Stimulated activated CD4-positive, alpha-beta T cell treated with anti-CD3 and anti-CD28 coated beads, TNF-alpha, amount 100 ng/mL, for 24 hours (primary cell): ENCODE data around the gene SLC1A7.

Experiments
- DNase-seq, 3 experiments: peaks; one replicate each; pipeline ENCODE4 v3.0.0-alpha.2; 2020; ENCODE audit warnings: low read depth in 3 of 3

SLC1A7 gene

GRCh38 chr1:53090227-53091147 is 52.0 kb downstream of the SLC1A7 start:
- no peak for DNase-seq

DNA sequence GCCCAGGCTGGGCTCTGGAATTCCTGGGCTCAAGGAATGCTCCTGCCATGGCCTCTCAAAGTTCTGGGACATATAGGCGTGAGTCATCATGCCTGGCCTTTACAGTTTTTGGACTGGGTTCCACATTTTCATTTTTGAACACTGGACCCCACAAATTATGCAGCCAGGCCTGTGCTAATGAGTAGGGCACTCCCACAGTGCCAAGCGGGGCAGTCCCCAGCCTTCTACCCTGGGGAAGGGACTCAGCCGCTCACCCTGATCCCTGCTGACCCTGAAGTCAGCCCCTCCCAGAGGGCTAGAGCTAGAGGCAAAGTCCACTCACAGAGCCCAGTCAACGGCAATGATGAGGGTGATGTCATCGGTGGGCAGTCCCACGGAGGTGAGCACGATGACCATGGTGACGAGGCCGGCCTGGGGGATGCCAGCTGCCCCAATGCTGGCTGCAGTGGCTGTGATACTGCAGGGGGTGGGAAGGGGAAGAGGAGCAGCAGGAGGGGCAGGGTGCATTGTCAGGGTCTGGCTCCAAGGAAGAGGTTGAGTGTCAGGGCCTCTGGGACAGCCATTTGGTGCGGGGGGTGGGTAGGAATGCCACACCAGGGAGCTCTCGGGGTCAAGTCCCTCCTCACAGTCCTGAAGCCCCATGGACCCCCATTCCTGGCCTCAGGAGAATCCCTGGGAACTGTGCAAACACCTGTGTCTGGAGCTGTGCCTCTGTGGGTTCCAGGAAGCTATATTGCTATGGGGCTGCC is 52.8 kb downstream of the SLC1A7 start:
- no peak for DNase-seq

- no peak for DNase-seq
These were observed 53.7 kb downstream of the SLC1A7 start for GRCh38 chr1:53088616-53089300.

- no peak for DNase-seq
These were observed 54.8 kb downstream of the SLC1A7 start for GRCh38 chr1:53087332-53088285.

- DNase-seq, result no peak
These were observed 55.9 kb downstream of the SLC1A7 start for GRCh38 chr1:53086491-53087070.

DNA sequence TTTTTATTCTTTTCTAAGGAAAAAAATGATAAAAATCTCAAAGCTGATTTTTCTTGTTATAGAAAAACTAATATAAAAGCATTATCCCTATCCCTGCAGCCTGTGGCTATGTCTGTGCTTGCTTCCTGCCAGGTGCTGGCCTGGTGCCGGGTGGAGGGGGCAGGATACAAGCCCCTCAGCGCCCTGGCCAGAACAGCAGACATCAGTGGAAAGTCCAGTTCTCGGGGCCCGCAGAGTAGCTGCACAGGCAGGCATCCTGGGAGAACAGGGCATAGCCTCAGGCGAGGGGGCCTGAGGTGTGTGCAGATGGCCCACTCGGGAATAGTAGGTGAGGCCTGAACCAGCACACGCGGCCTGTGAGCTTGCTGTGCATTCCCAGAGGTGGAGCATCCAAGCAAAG is 57.0 kb downstream of the SLC1A7 start:
- DNase-seq, result no peak

DNA sequence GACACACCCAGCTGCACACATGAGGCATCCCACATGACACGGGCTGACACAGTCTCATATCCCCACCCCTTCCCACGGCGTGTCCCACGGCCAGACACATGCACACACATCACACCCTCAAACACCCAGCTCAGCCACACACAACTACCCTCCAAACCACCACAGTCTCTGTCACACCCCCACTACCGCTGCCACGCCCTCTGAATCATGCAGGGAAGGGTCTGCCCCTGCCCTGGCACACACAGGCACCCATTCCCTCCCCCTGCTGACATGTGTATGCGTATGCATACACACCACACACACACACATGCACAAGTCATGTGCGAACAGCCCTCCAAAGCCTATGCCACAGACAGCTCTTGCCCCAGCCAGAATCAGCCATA is 57.9 kb downstream of the SLC1A7 start:
- no peak for DNase-seq

- DNase-seq, result no peak
These were observed 58.5 kb downstream of the SLC1A7 start for GRCh38 chr1:53083636-53084588.

- DNase-seq, result no peak
These were observed 59.5 kb downstream of the SLC1A7 start for GRCh38 chr1:53082826-53083455.

- no peak for DNase-seq
These were observed 60.9 kb downstream of the SLC1A7 start for GRCh38 chr1:53081384-53082066.

DNA sequence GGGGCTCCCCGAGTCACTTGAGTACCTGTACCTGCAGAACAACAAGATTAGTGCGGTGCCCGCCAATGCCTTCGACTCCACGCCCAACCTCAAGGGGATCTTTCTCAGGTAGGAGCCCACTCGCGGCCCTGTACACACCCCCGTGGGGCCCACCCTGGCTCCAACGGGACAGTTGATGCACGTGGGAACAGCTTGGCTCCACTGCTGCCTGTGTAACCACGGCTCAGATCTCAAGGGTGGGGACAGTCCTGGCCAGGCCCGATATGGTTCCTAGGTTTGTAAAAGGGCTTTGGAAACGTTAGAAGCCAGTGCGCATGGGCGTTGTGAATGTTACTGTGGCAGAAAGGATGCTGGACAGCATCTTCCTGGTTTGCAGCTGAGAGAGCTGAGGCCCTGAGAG is 61.7 kb downstream of the SLC1A7 start:
- DNase-seq, result no peak

DNA sequence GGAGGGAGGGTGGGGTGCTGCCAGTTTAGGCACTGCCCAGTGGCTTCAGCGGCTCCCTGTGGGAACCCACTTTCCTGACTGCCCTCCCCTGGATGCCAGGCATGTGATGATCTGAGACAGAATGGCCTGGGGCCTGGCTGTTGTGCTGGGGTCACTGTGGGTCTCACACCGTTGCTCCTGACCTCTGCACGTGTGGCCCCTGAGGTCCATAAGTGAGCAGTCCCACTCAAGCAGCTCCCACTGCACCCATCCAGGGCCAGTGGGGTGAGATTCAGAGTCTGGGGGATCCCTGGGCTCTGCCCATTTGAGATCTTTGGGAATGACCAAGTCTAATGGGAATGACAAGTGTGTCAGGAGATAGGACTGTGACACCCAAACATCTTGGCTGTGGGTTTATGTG is 62.4 kb downstream of the SLC1A7 start:
- DNase-seq, result no peak

- no peak for DNase-seq
These were observed 63.2 kb downstream of the SLC1A7 start for GRCh38 chr1:53079251-53079650.

DNA sequence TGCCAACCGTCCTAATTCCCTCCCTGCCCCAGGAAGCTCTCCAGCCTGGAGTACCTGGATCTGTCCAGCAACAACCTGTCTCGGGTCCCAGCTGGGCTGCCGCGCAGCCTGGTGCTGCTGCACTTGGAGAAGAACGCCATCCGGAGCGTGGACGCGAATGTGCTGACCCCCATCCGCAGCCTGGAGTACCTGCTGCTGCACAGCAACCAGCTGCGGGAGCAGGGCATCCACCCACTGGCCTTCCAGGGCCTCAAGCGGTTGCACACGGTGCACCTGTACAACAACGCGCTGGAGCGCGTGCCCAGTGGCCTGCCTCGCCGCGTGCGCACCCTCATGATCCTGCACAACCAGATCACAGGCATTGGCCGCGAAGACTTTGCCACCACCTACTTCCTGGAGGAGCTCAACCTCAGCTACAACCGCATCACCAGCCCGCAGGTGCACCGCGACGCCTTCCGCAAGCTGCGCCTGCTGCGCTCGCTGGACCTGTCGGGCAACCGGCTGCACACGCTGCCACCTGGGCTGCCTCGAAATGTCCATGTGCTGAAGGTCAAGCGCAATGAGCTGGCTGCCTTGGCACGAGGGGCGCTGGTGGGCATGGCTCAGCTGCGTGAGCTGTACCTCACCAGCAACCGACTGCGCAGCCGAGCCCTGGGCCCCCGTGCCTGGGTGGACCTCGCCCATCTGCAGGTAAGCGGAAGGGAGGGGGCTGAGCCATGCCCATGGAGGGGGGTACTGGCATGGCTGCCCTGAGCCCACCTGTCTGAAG is 63.9 kb downstream of the SLC1A7 start:
- no peak for DNase-seq

DNA sequence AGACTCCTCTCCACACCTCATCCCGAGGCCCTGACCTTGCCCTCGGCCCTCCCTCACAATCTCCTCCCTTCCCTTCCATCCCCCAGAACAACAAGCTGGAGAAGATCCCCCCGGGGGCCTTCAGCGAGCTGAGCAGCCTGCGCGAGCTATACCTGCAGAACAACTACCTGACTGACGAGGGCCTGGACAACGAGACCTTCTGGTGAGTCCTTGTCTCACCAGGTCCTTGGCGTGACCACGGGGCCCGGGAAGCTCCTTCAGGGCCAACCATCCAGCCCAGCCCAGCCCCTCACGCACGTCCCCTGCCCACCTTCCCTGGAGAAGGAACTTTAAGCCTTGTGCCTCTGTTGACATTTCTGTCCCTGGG is 64.9 kb downstream of the SLC1A7 start:
- no peak for DNase-seq

DNA sequence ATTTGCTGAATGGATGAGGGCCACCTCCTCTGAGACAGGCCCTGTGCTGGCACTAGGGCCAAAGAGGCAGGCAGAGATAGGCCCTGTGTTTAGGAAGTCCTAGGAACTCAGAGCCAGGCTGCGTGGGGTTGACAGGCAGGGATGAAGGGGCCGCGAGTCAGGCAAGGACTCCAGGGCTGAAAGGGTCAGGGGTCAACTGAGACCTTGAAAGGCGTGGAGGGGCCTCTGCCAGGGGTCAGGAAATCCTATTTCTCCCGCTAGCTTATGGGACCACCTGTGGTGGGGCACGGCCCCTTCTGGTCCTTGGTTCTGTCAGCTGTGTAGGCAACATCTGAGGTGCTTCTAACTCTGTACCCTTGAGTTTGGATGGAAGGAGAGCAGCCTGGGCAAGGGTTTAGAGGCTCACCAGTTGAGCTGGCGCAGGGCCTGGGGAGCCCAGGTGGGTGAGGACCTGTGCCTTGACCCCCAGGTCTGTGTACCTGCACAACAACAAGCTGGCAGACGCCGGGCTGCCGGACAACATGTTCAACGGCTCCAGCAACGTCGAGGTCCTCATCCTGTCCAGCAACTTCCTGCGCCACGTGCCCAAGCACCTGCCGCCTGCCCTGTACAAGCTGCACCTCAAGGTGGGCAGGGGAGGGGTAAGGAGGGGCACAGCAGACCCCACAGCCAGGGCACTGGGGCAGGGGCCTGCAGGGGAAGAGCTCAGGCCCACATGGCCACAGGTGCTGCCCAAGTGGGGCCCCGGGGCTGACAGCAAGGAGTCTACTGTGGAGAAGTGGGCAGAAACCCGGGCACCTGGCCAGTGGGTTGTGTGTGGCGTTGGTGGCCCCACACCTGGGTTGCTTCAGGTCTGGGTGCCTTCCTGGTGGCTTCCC is 65.5 kb downstream of the SLC1A7 start:
- no peak for DNase-seq

- DNase-seq, result no peak
These were observed 66.3 kb downstream of the SLC1A7 start for GRCh38 chr1:53076165-53076564.
